NCI-H187 (cell line): ENCODE measurements around the gene CDH4.

ENCODE experiments used
- DNase-seq, 2 experiments: peaks; one replicate each; lab custom pipeline; 2025; lab: John Stamatoyannopoulos, UW

CDH4 gene

GRCh38 chr20:61357119-61357518, 105.1 kb downstream of the CDH4 start:
- DNase-seq = no peak

GRCh38 chr20:61359254-61359653, 107.2 kb downstream of the CDH4 start:
- DNase-seq = no peak

DNA sequence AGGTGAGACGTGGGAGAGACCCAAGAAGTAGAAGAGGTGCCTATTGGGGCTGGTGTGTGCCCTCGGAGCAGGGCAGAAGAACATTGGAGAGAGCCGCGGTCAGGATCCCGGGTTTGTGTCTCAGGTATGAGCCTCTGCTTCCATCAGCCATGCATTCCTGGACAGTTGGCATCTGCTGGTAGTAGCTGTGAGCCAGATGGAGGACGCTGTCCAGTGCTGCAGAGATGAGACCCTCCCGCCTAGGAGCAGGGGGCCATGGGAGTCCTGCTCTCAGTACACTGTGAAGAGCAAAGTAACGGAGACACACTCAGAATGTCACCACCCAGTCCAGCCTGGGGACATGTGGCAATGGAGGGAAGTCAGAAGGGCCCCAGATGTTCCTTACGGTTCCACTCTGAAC, 108.2 kb downstream of the CDH4 start:
- DNase-seq = no peak

- no peak for DNase-seq
Measured at GRCh38 chr20:61360940-61361339, 108.9 kb downstream of the CDH4 start.

DNA sequence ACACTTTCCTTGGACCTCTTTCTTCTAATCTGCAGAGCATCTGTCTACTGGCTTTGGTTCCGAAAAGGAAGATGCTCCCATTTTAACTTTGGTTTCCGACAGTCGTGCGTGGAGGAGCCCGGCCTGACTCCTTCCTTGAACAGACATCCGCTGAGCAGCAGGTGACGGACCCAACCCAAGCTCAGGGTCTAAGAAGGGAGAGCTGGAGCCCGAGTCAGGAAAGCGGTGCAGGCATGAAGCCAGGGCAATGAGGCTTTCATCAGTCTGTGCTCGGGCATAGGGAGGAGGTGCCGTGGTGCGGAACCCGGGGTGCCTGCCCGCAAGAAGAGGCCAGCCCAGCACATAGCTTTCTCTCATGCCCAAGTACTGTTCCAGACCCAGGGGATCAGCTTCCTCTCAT, 109.4 kb downstream of the CDH4 start:
- no peak for DNase-seq

DNA sequence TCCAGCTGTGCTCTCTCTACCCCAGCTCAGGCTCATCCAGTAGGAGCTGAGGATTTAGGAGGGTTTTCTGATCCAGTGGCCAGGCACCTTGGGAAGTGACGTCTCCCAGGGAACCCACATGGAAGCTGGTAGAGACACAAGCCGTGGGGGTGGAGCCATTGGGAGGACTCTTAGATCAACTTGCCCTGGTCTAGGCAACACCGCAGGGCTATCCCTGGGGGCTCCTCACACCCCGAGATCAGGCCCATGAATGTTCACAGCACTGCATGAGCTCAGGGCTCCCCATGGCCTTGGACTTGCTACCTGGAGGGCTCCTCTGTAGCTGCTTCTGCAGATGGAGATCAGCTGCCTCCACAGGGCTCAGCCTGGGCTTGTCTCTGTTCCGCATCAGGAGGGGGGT, 112.1 kb downstream of the CDH4 start:
- DNase-seq = no peak

GRCh38 chr20:61366914-61367313, 114.9 kb downstream of the CDH4 start:
- no peak for DNase-seq

- DNase-seq = no peak
Measured at GRCh38 chr20:61369731-61370520, 117.9 kb downstream of the CDH4 start.

- no peak for DNase-seq
Measured at GRCh38 chr20:61370841-61371303, 118.8 kb downstream of the CDH4 start.

- DNase-seq = no peak
Measured at GRCh38 chr20:61371501-61372136, 119.6 kb downstream of the CDH4 start.

DNA sequence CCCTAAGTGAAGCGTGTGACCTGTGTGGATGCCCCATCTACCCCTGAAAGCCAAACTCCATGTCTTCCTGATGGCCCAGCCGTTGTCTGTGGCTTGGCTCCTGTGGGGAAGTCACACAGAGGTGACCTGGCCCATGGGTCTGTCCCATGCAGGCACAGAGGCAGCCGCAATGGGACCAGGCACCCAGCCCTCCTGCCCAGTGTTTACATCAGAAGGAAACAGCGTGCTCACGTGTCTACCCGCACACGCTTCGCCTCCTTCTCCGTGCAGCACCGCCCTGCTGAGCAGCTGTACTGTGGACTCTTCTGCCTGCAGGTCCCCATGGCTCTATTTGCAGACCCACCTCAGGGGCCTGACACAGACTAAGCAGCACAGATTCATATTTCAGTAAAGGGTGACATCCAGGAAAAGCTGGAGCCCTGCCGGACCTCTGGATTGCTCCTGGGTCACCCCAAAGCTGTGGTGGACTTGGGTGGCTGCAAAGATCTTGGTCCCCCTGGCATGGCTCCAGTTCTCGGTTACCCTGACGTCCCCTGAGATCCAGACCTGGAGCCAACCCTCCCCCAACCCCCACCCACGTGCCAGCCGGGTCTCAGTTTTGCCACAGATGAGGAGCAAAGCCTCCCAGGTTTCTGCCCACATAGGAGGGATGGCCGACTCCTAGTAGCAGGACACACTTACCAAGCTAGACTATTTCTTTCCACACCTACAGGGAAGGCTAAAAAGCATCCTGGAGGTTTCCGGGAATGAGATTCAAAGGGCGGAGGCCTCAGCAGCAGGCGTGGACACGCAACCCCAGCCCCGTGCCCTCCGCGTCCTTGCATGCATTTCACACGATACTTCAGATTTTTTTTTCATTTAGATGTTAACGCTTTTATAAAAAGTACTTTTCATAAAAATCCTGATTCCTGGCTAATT, 120.3 kb downstream of the CDH4 start:
- DNase-seq = no peak

- no peak for DNase-seq
Measured at GRCh38 chr20:61373055-61373399, 121.0 kb downstream of the CDH4 start.

DNA sequence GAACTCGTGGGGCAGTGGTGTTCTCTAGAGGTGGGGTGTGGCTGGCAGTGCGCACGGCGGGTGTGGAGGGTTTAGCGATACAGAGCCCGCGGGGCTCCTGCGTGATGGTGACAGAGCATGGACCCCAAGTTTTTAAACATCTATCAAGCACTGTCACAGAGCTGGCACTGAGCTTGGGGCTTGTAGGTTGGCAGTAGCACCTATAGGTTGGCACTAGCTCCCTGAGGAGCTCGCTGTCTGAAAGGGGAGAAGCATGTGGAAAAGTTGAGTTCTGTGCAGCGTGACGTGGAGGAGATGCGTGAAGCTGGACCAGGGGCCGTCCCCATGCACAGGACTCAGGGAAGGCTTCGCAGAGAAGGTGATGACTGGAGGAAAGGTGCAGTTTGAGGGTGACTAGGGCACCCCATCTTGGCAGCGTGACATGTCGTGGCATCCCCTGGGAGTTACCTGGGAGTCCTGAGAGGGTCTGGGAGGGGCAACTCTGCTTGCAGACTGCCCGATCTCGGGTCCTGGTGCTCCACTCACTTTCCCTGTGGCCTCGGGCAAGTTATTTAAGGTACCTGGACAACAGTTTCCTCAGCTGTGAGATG, 122.0 kb downstream of the CDH4 start:
- no peak for DNase-seq

DNA sequence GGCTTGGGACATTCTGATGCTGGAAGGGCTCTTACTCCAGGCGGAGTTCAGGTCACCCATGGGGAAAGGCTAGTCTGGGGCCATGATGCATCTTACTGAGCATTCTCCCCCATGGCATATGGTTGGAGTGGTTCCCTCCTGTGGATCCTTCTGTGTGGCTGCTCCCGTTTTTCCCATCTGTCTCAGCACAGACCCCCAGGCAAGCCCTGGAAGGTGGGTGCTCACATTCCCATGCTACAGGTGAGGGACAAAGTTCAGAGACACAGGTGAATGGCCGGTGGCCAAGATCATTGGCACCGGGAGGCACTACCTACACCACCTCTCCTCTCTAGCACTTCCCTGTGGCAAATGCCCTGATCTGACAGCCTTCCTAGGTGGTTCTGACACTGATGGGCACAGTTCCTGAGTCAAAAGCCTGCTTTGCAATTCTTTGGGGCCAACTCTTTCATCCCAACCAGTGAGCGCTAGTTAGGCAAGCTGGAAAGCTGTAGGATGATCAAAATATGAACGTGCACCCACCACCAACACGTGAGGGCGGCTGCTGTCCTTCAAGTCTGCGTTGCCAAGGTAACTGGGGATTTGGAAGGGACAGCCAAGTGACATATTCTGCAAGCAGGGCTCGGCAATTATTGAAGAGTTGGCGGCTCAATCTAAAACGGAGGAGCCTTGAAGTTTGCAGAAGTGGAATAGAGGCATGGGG, 124.6 kb downstream of the CDH4 start:
- DNase-seq = no peak

DNA sequence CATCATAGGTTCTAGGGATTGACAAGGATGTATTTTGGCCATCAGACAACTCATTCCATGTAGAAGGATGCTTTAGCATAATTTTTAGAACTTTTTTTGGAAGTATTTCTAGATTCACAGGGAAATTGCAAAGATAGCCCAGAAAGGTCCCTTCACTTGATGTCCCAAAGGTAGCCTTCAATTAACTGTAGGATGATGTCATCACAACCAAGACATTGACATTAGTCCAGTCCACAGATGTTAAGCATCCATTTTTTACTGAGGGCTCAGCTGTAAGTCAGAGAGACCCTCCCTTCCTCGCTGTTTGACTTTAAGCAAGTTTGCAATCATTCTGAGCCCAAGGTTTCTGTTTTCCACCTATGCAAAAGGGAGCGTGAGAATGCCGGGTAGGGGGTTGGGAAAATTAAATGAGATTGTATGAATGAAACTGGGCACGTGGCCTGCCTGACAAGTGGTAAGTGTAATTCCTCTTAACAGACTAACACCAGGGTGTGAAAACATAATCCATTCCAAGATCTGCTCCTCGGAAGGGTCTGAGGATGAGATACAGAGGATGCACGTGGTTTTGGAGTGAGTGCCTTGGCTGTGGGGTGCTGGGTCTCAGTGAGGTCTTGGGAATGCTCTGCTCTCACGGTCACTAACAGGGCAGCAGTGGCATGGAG, 126.8 kb downstream of the CDH4 start:
- DNase-seq = no peak

DNA sequence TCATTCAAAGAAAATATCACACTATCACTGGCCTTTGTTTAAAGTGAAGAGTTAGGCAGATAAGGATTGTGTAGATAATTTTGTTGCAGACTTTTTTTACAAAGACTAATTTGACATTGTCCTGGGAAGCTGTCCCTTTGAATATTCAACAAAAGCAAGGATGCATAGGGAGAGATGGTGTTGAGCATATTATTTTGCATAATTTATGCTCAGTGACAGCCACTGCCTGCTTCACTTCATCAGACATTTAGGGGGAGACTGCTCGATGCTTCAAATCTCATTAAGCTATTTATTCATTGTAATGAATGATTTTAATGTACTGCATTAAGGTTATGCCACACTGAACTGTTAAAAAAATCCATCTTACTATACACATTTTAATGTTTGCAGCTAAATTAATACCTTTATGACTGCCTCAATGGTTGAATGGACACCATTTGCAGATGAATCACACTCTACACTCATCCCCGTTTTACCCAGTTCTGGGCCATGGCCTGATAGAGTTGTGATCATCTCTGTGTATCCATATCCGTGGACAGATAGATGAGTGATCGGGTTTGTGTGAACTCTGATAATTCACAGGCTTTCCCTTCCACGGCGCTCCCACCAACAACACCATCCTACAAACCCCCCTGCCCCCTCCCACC, 128.0 kb downstream of the CDH4 start:
- DNase-seq = no peak

GRCh38 chr20:61380545-61380915, 128.5 kb downstream of the CDH4 start:
- DNase-seq = no peak

DNA sequence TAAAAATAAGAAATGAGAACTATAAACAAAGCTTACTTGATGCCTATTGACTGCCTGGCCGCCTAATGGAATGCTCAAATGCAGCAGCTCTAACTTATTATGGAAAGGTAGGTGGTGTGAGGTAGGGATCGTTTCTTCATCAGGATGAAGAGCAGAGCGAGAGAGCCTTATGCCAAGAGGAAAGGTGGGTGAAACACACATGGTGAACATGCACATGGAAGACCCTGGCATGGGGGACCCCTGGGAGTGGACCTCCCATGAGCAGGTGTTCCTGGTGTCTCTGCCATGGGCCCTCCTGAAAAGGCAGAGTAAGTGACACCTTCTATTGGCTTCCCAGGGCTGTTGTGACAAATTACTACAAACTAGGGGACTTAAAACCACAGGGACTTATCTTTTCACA, 130.1 kb downstream of the CDH4 start:
- DNase-seq = no peak

DNA sequence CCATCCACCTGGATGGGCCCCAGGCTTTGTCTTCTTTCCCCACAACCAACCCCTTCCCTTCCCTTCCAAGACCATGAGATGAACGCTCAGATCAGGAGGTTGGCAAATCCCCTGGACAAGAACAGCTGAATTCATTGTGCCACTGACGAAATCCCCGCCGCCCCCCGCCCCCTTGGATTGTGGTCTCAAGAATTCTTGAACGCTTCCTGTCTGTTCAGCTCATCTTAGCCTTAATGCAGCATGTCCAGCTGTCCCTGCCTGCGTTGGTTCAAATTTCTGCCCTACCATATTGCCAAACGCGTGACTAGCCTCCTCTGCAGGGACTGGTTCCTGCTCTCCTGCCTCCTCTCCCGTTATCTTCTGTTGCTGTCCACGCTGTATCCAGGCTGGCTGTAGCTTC, 133.2 kb downstream of the CDH4 start:
- no peak for DNase-seq

GRCh38 chr20:61385731-61386130, 133.7 kb downstream of the CDH4 start:
- no peak for DNase-seq
